NCI-H226 (cell line): ENCODE measurements around the gene IGSF8.
A peak's percentile ranks its signal among the peaks of the same experiment; 100 is the strongest.
"Not testable (repeated sequence)": the region's sequence is repeated elsewhere in the genome, so short reads cannot be mapped to it uniquely, and the experiment has no call there.

Source experiments
- DNase-seq: peaks from one replicate; pipeline ENCODE4 v3.0.0-alpha.2; 2015

The IGSF8 gene

DNA sequence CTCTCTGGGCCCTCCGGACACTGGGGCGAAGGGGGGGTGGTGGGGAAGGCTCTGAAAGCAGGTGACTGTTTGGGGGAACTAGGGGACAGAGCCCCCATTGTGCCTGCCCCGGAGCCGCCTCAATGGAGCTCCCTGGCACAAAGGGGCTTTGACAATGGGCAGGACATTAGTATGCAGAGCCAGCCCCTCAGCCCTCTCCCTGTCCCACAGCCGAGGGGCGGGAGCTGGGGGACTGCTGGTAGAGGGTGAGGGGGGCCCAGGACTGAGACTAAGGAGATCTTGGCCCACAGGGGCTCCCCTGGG, 36.2 kb downstream of the IGSF8 start:
- no peak for DNase-seq

DNA sequence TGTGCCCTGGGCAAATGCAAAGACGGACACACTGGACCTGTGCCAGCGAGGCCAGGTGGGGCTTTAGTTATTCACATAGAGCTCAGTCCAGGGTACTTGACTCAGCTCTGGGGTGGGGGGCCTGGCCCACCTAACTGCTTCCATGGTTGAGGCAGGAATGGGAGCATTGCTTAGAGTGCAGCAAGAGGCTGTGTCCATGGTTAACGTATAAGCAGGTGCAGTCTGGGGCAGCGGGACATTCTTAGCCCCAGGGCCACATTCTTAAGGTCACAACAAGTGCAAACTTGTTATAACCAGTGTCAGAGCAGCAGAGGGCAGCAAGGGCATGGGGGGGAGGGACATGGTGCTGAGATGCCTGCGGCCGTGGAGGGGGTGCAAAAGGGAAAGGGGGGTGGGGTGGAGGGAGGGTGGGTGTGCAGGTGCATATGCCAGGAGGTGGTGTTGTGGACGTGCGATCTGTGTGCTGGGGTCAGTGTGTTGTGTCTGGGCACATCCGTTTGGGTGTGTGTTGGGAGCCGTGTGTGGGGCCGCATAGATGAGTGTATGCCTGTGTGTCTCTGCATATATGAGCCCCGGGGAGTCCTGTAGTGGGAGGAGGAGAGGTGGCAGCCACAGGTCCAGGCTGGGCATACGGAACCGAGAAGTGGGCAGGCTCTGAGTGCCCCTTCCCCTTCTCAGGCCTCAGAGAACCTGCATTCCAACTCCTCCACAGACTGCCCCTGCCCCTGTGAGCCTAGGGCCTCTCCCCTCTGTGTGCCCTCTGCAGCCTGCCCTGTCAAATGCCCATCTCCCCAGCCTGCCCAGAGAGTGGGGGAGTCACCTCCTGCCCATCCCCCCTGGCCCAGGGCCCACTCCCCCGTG, 36.8 kb downstream of the IGSF8 start:
- no peak for DNase-seq

DNA sequence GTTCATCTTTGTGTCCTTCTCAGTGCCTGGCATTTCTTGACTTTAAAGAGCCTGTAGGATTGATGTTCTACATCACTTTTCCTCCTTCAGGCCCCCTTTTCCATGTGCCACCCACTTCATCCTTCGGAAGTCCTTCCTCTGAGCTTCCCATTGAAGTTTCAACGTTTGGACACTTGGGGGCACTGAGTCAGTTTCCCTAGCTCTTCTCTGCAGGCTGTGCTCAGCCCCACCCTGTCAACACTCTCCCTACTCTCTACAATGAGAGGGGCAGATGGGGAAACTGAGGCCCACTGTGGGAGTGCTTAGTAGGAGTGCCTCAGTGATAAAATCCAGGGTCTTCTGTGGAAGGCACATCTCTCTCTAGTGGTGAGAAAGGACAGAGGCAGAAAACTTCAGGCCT, 40.3 kb downstream of the IGSF8 start:
- no peak for DNase-seq

DNA sequence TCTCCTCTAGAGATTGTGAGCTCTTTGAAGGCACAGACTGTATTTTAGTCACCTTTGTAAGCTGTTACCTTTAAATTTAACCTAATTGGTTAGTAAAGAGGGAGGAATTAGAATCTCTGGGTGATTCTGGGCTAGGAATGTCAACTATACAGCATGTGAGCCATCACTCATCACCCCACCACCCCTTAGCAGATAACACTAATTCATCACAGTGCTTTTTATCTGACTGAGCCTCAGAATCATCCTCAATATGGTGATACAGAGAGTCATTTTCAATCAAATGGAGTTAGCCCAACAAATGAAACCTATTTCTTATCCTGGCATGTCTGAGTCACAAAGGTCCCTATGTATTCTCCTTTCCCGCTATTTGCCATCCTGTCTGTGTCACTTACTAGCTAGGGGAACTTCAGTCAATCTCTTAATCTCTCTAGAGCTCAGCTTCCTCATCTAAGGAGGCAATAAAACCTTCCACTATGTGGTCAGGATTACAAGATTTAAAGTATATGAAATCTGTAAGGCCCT, 41.7 kb downstream of the IGSF8 start:
- DNase-seq, result no peak

DNA sequence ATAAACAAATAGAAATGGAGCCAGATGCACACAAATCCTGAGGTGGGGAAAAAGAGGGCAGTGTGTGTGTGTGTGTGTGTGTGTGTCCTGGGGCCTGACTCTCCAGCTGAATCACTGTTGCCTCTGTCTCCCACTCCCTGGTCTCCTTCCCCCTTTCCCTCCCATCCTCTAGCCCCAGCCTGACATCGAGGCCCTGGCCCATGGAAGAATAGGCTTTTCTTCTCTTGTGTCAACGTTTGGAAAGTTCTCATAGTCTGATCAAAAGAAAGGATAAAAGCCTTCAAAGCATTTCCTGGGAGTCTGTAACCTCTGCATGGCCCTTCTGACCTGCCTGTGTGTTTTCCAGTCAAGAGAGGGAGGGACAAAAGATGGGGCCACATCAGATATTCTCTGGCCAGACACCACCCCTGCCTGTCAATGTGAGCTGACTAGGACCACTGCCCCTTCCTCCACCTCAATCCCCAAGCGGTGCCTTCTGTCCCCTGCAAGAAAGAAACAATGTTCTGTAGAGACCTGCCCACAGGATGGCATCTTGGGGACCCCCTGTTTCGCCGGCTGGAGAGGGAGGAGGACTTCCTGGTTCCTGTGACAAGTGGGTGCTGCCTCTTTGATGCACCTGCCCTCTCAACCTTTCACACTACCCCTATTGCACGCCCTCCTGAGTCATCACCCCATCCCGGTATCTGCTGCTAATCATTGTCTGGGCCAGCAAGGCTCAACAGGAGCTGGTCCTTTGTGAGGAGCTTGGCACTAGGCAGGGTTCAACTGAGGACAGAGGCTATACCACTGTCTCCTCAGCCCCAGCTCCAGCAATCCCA, 44.7 kb downstream of the IGSF8 start:
- DNase-seq, result no peak

DNA sequence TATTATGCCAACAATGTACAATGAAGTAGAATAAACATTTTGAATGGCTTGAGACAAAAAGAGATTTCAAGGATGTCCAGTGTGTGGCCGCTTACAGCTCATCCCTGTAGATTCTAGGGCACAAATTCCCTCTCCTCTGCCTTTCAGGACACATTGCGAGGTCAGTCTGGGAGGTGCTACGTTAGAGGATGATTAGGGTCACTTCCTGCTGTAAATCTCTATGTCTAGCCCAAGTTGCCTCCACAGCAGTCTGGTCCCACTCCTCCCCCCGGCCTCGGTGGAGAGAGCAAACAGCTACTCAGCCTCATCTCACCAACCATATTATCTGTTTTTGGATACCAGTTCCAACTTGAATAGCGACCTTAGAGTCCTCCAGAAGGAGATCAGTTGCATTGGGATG, 45.5 kb downstream of the IGSF8 start:
- no peak for DNase-seq

DNA sequence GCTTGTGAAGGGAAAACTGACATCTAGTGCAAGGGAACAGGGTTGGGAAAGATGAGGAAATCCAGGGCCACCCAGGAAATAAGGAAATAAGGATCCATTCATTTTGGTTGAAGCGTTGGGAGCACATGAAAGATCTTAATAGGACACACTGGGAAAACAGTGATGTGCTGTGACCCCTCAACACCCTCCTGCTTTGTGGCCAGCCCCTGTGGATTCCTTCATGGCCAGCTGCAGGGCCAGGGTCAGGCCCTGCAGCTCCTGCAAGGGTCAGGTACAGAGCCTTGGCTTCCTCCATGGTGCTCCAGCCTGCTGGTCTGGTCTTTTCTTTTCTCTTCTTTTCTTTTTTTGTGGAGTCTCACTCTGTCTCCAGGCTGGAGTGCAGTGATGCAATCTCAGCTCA, 47.8 kb downstream of the IGSF8 start:
- DNase-seq, result no peak

DNA sequence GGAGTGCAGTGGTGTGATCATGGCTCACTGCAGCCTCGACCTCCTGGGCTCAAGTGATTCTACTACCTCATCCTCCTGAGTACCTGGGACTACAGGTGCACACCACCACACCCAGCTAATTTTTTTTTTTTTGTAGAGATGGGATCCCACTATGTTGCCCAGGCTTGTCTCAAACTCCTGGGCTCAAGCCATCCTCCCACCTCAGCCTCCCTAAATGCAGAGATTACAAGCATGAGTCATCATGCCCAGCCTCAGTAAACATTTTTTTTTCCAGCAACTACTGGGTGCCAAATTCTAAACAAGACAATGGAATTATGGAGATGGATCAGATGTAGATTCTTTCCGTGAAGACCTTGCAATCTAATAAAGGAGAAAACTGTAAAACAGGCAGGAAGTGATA, 48.2 kb downstream of the IGSF8 start:
- DNase-seq, result not testable (repeated sequence)

DNA sequence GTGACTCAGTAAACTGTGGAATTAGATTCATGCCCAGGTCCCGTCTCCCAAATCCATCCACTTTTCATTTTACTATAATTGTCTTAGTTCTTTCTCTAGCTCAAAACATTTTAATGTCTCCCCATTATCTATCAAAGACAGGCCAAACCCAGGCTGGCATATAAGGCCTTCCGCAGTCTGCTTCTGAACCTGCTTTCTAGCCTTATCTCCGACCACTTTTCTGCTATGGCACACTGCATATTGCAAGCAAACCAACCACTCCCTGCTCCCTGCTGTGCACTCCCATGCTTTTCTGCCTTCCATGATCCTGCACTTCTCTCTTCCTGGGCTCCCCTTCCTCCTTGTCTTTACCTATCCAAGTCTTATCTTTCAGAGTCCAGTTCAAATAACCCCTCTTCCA, 49.3 kb downstream of the IGSF8 start:
- no peak for DNase-seq

DNA sequence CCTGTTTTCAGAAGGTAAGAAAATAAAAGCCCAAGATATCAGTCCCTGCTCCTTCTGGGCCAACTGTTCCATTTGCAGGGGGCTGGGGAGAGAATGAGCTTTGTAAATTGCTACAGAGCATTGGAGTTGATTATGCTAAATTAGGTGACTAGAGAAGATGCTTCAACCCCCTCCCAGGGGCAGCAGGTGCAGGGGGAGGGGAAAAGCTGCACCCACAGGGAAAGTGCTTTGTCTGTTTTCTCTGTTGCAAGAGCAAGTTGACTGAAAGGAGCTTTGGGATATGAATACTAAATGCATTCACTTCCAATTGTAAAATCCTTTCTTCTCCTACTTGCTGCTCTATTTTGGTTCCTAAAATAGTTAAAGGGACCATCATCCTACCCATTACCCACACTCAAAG, 50.1 kb downstream of the IGSF8 start:
- DNase-seq, result no peak

DNA sequence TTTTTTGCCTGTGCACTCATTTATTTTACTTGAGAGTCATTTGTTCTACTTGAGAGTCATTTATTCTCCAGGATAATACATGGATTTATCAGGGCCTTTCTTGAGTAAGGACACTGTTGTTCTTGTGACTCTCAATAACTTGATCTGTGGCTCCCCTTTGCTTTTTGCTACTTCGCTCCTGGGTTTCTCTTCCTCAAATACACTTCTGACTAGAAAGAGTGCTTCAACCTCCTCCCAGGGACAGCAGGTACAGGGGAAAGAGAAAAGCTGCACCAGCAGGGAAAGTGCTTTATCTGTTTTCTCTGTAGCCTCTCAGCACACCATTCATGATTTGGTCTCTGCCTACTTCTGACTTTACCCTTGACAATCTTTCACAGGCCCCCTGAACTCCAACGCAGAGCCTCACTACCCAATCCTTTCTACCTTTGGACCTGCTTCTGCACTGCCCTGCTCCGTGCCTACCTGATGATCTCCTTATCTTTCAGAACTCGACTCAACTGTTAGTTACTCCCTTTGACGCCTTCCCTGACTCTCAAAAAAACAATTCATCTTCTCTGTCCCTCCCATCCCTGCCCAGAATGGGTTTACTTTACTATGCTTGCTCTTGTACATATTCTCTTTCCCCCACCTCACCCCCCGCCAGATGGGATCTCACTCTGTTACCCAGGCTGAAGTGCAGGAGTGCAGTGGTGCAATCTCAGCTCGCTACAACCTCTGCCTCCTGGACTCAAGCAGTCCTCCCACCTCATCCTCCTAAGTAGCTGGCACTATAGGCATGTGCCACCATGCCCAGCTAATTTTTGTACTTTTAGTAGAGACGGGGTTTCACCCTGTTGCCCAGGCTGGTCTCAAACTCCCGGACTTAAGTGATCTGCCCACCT, 51.1 kb downstream of the IGSF8 start:
- no peak for DNase-seq

DNA sequence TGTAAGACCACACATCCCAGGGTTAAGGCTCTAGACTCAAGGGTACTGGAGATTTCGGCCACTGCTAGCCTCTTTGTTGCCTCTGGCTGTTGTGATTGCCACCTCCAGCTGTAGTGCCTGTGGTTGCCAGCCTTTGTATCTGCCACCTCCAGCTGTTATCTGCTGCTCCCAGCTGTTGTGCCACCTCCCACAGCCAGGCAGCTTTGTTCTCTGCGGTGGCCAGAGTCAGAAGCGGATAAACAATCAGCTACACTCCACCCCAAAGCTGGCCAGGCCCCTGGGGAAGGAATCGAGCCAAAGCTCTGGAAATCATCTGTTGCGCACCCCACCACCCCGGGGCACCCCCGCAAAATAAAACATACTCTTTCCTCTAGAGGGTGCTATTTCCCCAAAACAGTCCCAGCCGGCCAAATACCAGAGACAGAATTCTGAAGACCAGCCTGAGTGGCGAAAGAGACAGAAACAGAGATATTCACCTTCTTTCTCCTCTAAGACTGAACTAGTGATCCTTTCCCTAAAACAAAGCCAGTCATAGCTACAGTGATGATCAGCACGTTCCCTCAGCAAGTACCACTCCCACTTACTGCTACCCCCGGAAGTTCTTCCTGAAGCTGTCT, 51.8 kb downstream of the IGSF8 start:
- peak; percentile 15 for DNase-seq

DNA sequence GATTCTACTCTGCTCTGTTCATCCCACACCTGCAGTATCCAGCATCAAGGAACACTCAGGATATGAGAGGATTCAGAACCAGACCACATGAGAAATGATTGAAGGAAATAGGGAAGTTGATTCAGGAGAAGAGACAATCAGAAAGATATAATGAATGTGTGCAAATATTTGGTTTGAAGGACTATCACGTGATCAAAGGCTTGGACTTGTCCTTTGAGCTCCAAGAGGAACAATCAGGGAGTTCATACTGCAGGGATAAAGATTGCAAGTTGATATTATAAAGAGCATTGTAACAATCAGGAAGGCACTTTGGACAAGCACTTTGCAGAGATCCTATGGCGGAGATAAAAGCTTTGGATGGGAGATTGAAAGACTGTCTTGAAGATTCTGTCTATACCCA, 52.8 kb downstream of the IGSF8 start:
- no peak for DNase-seq

DNA sequence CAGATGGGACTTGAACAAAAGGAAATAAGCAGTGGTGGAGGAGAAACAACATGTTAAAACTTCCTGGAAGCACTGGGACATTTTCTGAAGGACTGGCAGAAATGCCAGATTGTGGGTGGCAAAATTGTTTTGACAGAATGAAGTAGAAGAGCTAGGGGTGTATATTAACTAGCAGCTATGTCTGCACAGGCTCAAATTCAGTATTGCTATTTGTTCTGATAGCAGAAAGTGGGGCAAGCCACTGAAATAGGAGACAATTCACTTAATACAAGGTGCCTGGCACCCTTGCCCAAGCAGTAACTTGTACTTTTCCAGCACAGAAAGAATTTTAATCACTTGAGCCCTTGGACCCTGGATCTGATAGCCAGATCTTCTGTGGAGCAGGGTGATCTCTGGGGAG, 54.9 kb downstream of the IGSF8 start:
- DNase-seq, result no peak
